Breast epithelium (tissue), 4 donors: Measurements from ENCODE around the gene DNASE1L3. TPM values are rescaled to one million over a fixed set of nuclear protein-coding genes. Genes with fewer than 3 reads are reported as not detected.

ENCODE experiments used
- DNase-seq, 2 donors: peaks; one replicate each; pipeline ENCODE4 v3.0.0-alpha.2; 2019; ENCODE audit warnings: low spot score in 2 of 2
- H3K27ac ChIP-seq, 2 donors: fragments of 200-600 bp; sonication (generic) in 1 of 2; one replicate each; pipeline ENCODE4 v1.5.1; 2016 to 2019; ENCODE audit warnings: mild to moderate bottlenecking in 1 of 2
- H3K27me3 ChIP-seq, 2 donors: fragments of 200-600 bp; sonication (generic) in 1 of 2; one replicate each; pipeline versions ENCODE4 v1.5.1 to v1.6.0; 2017 to 2019; ENCODE audit warnings: control low read depth in 1 of 2, mild to moderate bottlenecking in 1 of 2
- H3K36me3 ChIP-seq: fragments of 200-600 bp; one replicate; pipeline ENCODE4 v1.5.1; 2019
- H3K4me1 ChIP-seq, 2 donors: fragments of 200-600 bp; sonication (generic); one replicate each; pipeline ENCODE4 v1.5.1; 2016 to 2019; ENCODE audit warnings: control low read depth in 1 of 2
- H3K4me3 ChIP-seq, 3 donors: fragments of 200-600 bp; sonication (generic); 1 replicate in 2 of 3; 2 replicates in 1 of 3; pipeline ENCODE4 v1.5.1; 2016 to 2019; ENCODE audit warnings: mild to moderate bottlenecking in 3 of 3, moderate library complexity in 2 of 3
- H3K9me3 ChIP-seq, 2 donors: fragments of 200-600 bp; sonication (generic) in 1 of 2; one replicate each; pipeline ENCODE4 v1.5.1; 2016 to 2019; ENCODE audit warnings: control low read depth in 1 of 2
- CTCF ChIP-seq, 3 donors: fragments of 450-650 bp; IDR thresholded peaks; one replicate each; pipeline ENCODE4 v1.5.1; 2016 to 2017; ENCODE audit warnings: antibody characterized with exemption in 3 of 3, mild to moderate bottlenecking in 3 of 3, moderate library complexity in 3 of 3
- POLR2A ChIP-seq: fragments of 450-650 bp; IDR thresholded peaks from one replicate; pipeline ENCODE4 v1.6.1; 2016; ENCODE audit warnings: antibody characterized with exemption, mild to moderate bottlenecking, moderate library complexity
- POLR2AphosphoS5 ChIP-seq, 3 donors: sonication (generic); formaldehyde crosslinking; IDR thresholded peaks; one replicate each; pipeline ENCODE4 v1.6.1; 2017; ENCODE audit warnings: antibody characterized with exemption in 3 of 3
- intact Hi-C: fragments of 100-400 bp; cut with DNase I; formaldehyde crosslinking; loops from one replicate; pipeline ENCODE4 v1.15.1; 2023; ENCODE audit warnings: low total_unique reads
- total RNA-seq, 3 donors: library from RNA; depleted of rRNA; stranded (reverse); fragments of >200 nt; gene quantifications; one replicate each; pipeline ENCODE4 v1.1.0, GENCODE V29; 2016

Gene DNASE1L3
- total RNA-seq, 3 donors from 2014 or later: 0.44 to 9.2 (median 5.6) TPM

GRCh38 chr3:58178528-58179234 lies 32.1 kb downstream of the DNASE1L3 start:
- Histone ChIP-seq H3K9me3 (no peaks in the 10 kb centered on the region), H3K4me3 (no peak overlapping the region), H3K36me3 (no peaks in the 10 kb centered on the region), H3K4me1 (peaks cover 0 to 13% of the 10 kb centered on the region in 2 donors), H3K27me3 (no peaks in the 10 kb centered on the region), H3K27ac (no peak overlapping the region)
- no peak for DNase-seq
- intact Hi-C loops: loop anchor here (1.0 kb wide), 1 partner anchor 31 kb away; no protein-coding TSS in a partner anchor
- TF ChIP-seq CTCF (IDR thresholded peaks at IDR 0.05): no peak
- no peak for TF ChIP-seq POLR2AphosphoS5 (IDR thresholded peaks at IDR 0.05)
- no peak for TF ChIP-seq POLR2A

- Histone ChIP-seq H3K27ac (peak overlapping the region in 1 of 2 donors; percentile 17), H3K4me1 (peaks cover 0 to 13% of the 10 kb centered on the region in 2 donors), H3K9me3 (no peaks in the 10 kb centered on the region), H3K36me3 (no peaks in the 10 kb centered on the region), H3K27me3 (no peaks in the 10 kb centered on the region), H3K4me3 (peak overlapping the region; percentile 37 to 67 (median 50))
- DNase-seq: peak; percentile 65 to 92
- intact Hi-C loops: no loop called here
- TF ChIP-seq POLR2A (no peak), CTCF (IDR thresholded peaks at IDR 0.05) (peak; percentile 88 to 96 (median 91))
Measured at GRCh38 chr3:58177747-58178527, 32.8 kb downstream of the DNASE1L3 start.

- Histone ChIP-seq H3K4me3 (no peak overlapping the region), H3K4me1 (peaks cover 0 to 13% of the 10 kb centered on the region in 2 donors), H3K27me3 (no peaks in the 10 kb centered on the region), H3K27ac (no peak overlapping the region), H3K36me3 (no peaks in the 10 kb centered on the region), H3K9me3 (no peaks in the 10 kb centered on the region)
- TF ChIP-seq CTCF (IDR thresholded peaks at IDR 0.05) (no peak), POLR2A (no peak), POLR2AphosphoS5 (IDR thresholded peaks at IDR 0.05) (no peak)
- intact Hi-C loops: no loop called here
- no peak for DNase-seq
Measured at GRCh38 chr3:58176827-58177489, 33.8 kb downstream of the DNASE1L3 start.

GRCh38 chr3:58176185-58176530 lies 34.6 kb downstream of the DNASE1L3 start:
- TF ChIP-seq CTCF (IDR thresholded peaks at IDR 0.05) (no peak), POLR2AphosphoS5 (IDR thresholded peaks at IDR 0.05) (no peak), POLR2A (no peak)
- no peak overlapping the region for H3K27ac ChIP-seq

More at GRCh38 chr3:58176185-58176530, 34.6 kb downstream of the DNASE1L3 start:
- Histone ChIP-seq H3K4me3 (no peak overlapping the region), H3K36me3 (no peaks in the 10 kb centered on the region), H3K27me3 (no peaks in the 10 kb centered on the region), H3K4me1 (peaks cover 0 to 13% of the 10 kb centered on the region in 2 donors), H3K9me3 (no peaks in the 10 kb centered on the region)
- DNase-seq: no peak
- intact Hi-C loops: no loop called here
